GM18499 (cell line): ENCODE results near the gene ILF2.

Source experiments
- ATAC-seq: cut with Tn5 transposase; IDR thresholded peaks from one replicate; pipeline ENCODE4 v1.9.1; 2021; ENCODE audit warnings: moderate number of reproducible peaks; ENCODE audit not compliant: insufficient read depth, unreplicated experiment

ILF2 gene

GRCh38 chr1:153629971-153630370 is 40.8 kb downstream of the ILF2 start:
- no peak for ATAC-seq

GRCh38 chr1:153629343-153629665 is 41.5 kb downstream of the ILF2 start:
- no peak for ATAC-seq

GRCh38 chr1:153628638-153629342 is 42.0 kb downstream of the ILF2 start:
- ATAC-seq, result no peak

DNA sequence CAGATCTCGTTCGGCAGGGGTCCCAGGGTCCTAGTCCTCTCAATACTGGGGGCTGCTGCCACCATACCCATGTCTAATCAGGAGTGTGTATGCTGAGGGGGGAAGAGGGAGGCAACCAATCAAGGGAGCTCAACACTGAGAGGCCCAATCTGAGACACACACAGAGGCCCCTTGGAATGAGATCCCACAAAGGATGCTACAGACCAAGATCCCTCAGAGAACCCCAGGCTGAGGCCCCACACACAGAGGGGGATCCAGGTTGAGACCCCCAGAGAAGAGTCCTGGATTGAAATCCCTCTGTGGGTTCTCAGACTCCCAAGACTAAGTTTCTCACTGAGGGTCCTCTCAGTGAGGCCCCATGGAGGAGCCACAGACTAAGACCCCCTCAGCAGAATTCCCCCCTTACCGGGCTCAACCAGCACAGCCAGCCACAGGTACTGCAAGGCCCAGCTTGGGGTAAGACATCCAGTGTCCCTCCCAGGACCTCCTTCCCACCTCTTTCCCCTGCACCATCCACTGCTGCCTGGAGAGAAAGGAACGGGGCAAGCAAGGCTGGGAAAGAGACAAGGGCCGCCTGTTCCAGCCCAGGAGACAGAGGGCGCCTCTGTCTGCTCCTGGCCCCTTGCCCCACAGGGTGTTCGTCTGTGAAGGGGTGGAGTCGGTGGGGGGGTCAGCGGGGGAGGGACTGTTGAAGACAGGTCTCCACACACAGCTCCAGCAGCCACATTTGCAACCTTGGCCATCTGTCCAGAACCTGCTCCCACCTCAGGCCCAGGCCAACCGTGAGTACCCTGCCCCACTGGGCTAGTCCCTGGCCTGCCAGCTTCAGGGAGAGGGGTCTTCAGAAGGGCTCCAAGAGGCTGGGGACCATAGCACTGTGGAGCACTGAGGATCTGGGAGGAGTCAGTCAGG is 42.8 kb downstream of the ILF2 start, which contains the start of gene S100A1:
Gene S100A1 (plus strand): TSS at position 720 of the 912 bp plus-strand sequence. CDS start 2,088 bp downstream, outside the sequence.
- ATAC-seq, result no peak

GRCh38 chr1:153626904-153627714 is 43.7 kb downstream of the ILF2 start, which contains the start of gene S100A13:
Gene S100A13, minus strand, starts transcription at chr1:153627505. Its CDS starts 1,033 bp downstream, at chr1:153626472.
- no peak for ATAC-seq

DNA sequence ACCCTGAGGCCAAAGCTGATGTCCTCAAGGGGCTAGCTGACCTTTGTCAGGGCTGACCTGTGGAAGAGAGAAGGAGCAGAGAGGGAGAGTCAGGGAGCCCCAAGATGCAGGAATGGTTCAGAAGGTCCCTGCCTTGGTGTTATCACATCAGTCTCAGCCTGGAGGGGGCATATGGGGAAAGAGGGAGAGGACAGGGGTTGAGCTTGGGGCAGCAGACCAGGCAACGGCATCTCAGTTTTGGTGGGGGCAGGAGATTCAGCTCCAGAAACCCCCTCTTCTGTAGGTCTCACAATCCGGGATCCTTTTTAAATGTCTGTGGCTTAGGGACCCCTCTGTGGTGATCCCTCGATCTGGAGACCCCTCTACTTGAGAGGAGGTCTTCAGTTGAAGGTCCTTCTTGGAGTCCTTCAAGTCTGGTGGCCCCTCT is 44.3 kb downstream of the ILF2 start:
- no peak for ATAC-seq

- no peak for ATAC-seq
These were observed 45.7 kb downstream of the ILF2 start for GRCh38 chr1:153624965-153625611.

DNA sequence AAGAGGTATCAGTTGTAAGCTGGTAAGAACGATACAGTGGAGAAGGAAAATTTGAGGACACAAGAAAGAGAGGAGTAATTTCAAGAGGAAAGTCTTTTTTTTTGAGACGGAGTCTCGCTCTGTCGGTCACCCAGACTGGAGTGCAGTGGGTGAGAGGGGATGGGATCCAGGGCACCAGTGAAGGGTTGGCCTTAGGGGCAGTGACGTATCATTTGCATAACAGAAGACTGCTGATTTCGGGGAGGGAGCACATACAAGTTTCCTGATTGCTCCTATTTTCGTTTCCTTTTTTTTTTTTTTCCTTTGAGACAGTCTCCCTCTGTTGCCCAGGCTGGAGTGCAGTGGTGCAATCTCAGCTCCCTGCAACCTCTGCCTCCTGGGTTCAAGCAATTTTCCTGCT is 47.7 kb downstream of the ILF2 start:
- no peak for ATAC-seq

GRCh38 chr1:153619171-153619570 is 51.6 kb downstream of the ILF2 start:
- no peak for ATAC-seq

- no peak for ATAC-seq
These were observed 53.1 kb downstream of the ILF2 start for GRCh38 chr1:153617663-153618062.

DNA sequence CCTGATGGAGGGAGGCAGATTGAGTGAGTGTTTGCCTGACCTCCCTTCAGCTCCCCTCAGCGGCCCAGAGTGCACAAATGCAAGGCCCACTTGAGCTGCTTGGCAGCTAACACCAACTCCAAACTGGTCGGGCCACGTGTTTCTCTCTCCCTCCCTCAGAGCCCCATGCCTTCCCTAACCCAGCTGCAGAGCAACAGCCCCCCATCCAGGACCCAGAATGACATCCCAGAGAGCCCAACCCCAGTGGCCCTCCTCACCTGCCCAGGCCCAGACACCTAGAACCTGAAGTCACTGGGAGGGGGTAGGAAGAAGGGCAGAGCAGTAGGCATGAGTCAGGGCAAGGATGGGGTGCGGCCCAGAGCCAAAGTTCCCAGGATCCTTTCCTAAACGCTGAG is 53.9 kb downstream of the ILF2 start:
- ATAC-seq, result no peak

DNA sequence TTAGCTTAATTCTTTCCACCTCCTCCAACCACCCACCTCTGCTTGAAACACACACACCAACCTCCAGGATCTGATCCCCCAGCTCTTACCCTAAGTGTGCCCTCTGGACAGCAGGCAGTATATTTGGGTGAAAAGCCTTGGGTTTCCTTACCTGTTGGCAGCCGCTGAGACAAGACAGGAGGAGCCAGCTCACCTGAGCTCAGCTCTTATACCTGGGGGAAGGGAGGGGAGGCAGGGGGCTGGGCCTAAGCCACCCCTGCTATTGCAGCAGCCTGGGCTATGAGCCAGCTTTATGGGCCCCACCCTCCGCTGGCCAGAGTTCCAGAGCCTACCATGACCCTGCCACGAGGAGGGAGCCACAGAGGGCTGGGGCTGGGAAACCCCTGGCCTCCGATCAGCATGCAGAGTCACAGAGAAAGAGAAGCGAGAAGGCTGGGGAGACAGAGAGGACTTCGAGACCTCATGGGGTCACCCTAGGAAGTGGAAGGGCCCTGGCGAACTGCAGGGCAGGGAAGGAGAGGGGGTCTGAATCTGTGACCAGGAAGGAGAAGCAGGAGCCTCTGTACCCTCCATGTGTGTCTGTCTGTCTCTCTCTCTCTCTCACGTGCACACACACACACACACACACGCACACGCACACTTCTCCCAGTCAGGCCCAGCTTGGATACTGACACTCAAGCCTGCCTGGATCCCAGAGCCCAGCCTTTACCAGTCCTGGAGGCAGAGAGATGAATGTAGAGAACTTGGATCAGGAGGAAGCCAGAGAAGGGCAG is 54.5 kb downstream of the ILF2 start, which contains the start of gene S100A14:
Gene S100A14 (minus strand): TSS at position 182 of the 773 bp plus-strand sequence. CDS start 467 bp downstream, outside the sequence.
- ATAC-seq, result no peak

DNA sequence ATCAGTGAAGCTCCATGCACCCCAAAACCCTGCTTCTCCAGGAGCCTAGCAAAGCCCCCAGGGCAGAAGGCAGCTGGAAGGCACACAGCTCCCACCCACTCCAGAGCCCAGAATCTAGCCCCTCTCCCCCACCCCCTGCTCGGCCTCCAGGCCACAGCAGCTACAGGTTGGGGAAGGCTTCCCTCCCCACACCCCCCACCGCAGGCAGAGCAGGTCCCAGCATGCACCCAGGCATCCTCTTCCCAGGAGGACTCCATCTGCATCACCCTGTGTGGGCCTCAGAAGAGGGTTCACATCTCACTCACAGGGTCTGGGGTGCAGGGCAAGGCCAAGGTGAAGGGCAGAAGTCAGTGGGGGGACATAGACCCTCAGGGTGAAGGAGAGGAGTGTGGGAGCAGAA is 55.4 kb downstream of the ILF2 start:
- no peak for ATAC-seq

DNA sequence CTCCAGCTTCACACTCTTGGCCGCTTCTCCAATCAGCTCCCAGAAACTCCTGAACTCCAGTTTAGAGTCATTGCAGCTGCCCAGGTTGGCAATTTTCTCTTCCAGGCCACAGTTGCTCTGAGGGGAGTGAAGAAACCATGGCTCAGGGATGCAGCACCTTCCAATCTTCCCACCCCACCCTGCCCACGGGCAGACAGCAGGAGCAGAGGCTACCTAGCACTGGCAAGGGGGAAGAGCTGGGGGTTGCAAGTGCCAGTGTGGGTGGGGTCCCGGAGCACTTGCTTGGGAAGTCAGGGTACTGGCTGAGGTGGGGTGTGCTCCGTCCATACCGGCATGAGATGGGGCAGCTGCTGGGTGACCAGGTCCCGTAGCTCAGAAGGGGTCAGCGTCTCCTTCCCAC is 55.9 kb downstream of the ILF2 start:
- ATAC-seq, result no peak

DNA sequence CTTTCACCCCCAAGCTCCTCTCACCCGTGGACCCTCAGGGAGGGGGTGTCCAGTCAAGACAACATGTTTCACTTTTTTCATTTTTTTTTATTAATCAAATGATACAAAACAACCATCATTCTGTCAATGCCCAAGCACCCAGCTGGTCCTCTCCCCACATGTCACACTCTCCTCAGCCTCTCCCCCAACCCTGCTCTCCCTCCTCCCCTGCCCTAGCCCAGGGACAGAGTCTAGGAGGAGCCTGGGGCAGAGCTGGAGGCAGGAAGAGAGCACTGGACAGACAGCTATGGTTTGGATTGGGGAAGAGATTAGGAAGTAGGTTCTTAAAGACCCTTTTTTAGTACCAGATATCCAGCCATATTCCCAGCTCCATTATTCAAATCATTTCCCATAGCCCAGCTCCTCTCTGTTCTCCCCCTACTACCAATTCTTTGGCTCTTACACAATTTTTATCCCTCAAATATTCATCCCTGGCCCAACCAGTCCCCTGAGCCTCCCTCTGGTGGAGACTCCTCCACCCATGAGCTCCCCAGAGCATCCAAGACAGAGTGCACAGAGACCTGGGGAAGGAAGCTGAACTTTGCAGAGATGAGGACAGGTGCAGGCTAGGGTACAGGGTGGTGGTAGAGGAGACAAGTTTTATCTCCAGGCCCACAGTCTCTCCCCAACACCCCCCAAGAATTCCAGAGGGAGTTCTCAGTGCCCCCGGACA is 56.4 kb downstream of the ILF2 start:
- ATAC-seq, result no peak

GRCh38 chr1:153613406-153613805 is 57.4 kb downstream of the ILF2 start:
- ATAC-seq, result no peak

- ATAC-seq, result no peak
These were observed 58.0 kb downstream of the ILF2 start, which contains the start of gene S100A16 for GRCh38 chr1:153612755-153613331. Gene S100A16, minus strand, starts transcription at chr1:153613137. Its CDS starts 4,986 bp downstream, at chr1:153608151.

GRCh38 chr1:153612111-153612754 is 58.6 kb downstream of the ILF2 start:
- no peak for ATAC-seq
